PC-3 (cell line): ENCODE data around the gene NDUFAB1.

Experiments used
- EZH2 ChIP-seq: fragments of 300-600 bp; sonication (generic); IDR thresholded peaks from one replicate; pipeline ENCODE4 v1.6.1; 2017; ENCODE audit warnings: antibody characterized with exemption, mild to moderate bottlenecking, low read length; ENCODE audit not compliant: unreplicated experiment
- TF ChIP-seq, protein P1 (sequence below): fragments of 300-600 bp; sonication (generic); conservative IDR thresholded peaks from 2 replicates; pipeline ENCODE4 v1.5.1; 2017; ENCODE audit warnings: antibody characterized with exemption, low read depth, mild to moderate bottlenecking, low read length

DNA sequence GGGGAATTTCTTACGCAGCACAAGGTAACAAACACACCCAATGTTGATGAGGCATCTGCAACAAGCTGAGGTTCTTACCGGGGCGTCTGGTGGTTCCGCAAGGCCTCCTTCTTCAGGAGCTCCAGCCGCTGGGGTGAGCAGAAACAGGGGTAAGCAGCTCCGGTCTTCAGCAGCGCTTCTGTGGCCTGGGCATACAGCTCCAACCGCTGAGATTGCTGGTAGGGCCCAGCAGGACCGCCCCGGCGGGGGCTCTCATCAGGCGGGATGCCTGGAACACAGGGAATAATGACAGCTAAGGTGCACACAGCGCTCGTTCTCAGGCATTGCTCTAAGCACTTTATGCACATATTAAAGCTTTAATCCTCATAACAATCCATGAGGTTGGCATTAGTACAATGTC is 51.7 kb downstream of the NDUFAB1 start:
- TF ChIP-seq, protein P1, sequence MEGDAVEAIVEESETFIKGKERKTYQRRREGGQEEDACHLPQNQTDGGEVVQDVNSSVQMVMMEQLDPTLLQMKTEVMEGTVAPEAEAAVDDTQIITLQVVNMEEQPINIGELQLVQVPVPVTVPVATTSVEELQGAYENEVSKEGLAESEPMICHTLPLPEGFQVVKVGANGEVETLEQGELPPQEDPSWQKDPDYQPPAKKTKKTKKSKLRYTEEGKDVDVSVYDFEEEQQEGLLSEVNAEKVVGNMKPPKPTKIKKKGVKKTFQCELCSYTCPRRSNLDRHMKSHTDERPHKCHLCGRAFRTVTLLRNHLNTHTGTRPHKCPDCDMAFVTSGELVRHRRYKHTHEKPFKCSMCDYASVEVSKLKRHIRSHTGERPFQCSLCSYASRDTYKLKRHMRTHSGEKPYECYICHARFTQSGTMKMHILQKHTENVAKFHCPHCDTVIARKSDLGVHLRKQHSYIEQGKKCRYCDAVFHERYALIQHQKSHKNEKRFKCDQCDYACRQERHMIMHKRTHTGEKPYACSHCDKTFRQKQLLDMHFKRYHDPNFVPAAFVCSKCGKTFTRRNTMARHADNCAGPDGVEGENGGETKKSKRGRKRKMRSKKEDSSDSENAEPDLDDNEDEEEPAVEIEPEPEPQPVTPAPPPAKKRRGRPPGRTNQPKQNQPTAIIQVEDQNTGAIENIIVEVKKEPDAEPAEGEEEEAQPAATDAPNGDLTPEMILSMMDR = no peak
- no peak for TF ChIP-seq EZH2
